IMR-90 (cell line): ENCODE measurements around the gene RSPO4. TPM values are rescaled to one million over a fixed set of nuclear protein-coding genes. Genes with fewer than 3 reads are reported as not detected.
A peak's percentile ranks its signal among the peaks of the same experiment; 100 is the strongest.

Source experiments
- ATAC-seq: fragments of 200-7000 bp; cut with Tn5 transposase; 2 replicates; pipeline ENCODE4 v1.9.1; 2020; ENCODE audit warnings: low read depth, mild to moderate bottlenecking, moderate library complexity
- BruUV-seq: library from RNA; stranded (reverse); fragments of 400-500 nt; replicated peaks from 2 replicates; lab custom pipeline; 2021; lab: Mats Ljungman, UMichigan
- CTCF ChIA-PET: fragments of 300-600 bp; formaldehyde crosslinking; extraction: SDS; loops from one replicate; lab custom pipeline; 2021; ENCODE audit warnings: antibody characterized with exemption; lab: Yijun Ruan, JAX
- POLR2A ChIA-PET: fragments of 300-600 bp; sonication (Branson Sonifier 250); formaldehyde crosslinking; loops from one replicate; lab custom pipeline; 2022; ENCODE audit warnings: antibody characterized with exemption; ENCODE audit not compliant: unreplicated experiment; lab: Charles Lee
- DNase-seq: peaks from one replicate; pipeline ENCODE4 v3.0.0; 2013
- H2AFZ ChIP-seq: replicated peaks from 2 replicates; pipeline ENCODE3; 2013; ENCODE audit warnings: low read length, mild to moderate bottlenecking; ENCODE audit not compliant: poor library complexity
- H2AK5ac ChIP-seq: 2 replicates; pipeline ENCODE4 v1.6.1; 2013; ENCODE audit warnings: low read depth, low read length, inconsistent platforms
- H2AK9ac ChIP-seq: replicated peaks from 2 replicates; pipeline ENCODE3; 2013; ENCODE audit warnings: mild to moderate bottlenecking, low read depth, low read length, moderate library complexity; ENCODE audit not compliant: poor library complexity
- H2BK120ac ChIP-seq: 2 replicates; pipeline ENCODE4 v1.6.1; 2013; ENCODE audit warnings: low read depth, low read length, inconsistent platforms
- H2BK15ac ChIP-seq: 3 replicates; pipeline ENCODE4 v1.6.1; 2013; ENCODE audit warnings: low read depth, low read length, inconsistent platforms
- H2BK20ac ChIP-seq: 2 replicates; pipeline ENCODE4 v1.6.1; 2013; ENCODE audit warnings: low read depth, mild to moderate bottlenecking, inconsistent platforms, low read length, moderate library complexity
- H2BK5ac ChIP-seq: 2 replicates; pipeline ENCODE4 v1.6.1; 2013; ENCODE audit warnings: mild to moderate bottlenecking, low read depth, low read length, inconsistent platforms; ENCODE audit not compliant: poor library complexity, severe bottlenecking
- H3K14ac ChIP-seq: replicated peaks from 2 replicates; pipeline ENCODE4 v1.6.1; 2013; ENCODE audit warnings: low read depth, low read length, inconsistent platforms
- H3K18ac ChIP-seq: 2 replicates; pipeline ENCODE4 v1.6.1; 2013; ENCODE audit warnings: low read depth, low read length, control low read depth
- H3K23ac ChIP-seq: 2 replicates; pipeline ENCODE4 v1.6.1; 2013; ENCODE audit warnings: low read depth, low read length, inconsistent platforms
- H3K27ac ChIP-seq: 2 replicates; pipeline ENCODE4 v1.5.1; 2013; ENCODE audit warnings: mild to moderate bottlenecking, control low read depth, low read length; ENCODE audit not compliant: insufficient read depth
- H3K27me3 ChIP-seq: 2 replicates; pipeline ENCODE4 v1.6.1; 2013; ENCODE audit warnings: low read length; ENCODE audit not compliant: control insufficient read depth, insufficient read depth
- H3K36me3 ChIP-seq: 2 replicates; pipeline ENCODE4 v1.6.1; 2013; ENCODE audit warnings: low read length, mixed read lengths; ENCODE audit not compliant: control insufficient read depth, insufficient read depth
- H3K4ac ChIP-seq: 2 replicates; pipeline ENCODE4 v1.6.1; 2013; ENCODE audit warnings: low read depth, low read length, inconsistent platforms
- H3K4me1 ChIP-seq: 2 replicates; pipeline ENCODE4 v1.6.1; 2013; ENCODE audit warnings: low read length, mixed read lengths; ENCODE audit not compliant: control insufficient read depth, insufficient read depth
- H3K4me2 ChIP-seq: 2 replicates; pipeline ENCODE4 v1.6.1; 2013; ENCODE audit warnings: low read depth, mild to moderate bottlenecking, control low read depth, low read length, moderate library complexity
- H3K4me3 ChIP-seq: 2 replicates; pipeline ENCODE4 v1.5.1; 2013; ENCODE audit warnings: low read depth, mild to moderate bottlenecking, control low read depth, low read length, moderate library complexity; ENCODE audit not compliant: insufficient read depth
- H3K56ac ChIP-seq: 2 replicates; pipeline ENCODE4 v1.6.1; 2013; ENCODE audit warnings: low read length, inconsistent platforms; ENCODE audit not compliant: insufficient read depth; ENCODE audit errors: extremely low read depth
- H3K79me1 ChIP-seq, 2 experiments: 2 replicates each; pipeline ENCODE4 v1.6.1; 2013; ENCODE audit warnings: low read length in 2 of 2, inconsistent platforms in 1 of 2, low read depth in 1 of 2
- H3K9ac ChIP-seq: 2 replicates; pipeline ENCODE4 v1.6.1; 2013; ENCODE audit warnings: low read depth, low read length, control low read depth
- H3K9me1 ChIP-seq: 2 replicates; pipeline ENCODE4 v1.6.1; 2013; ENCODE audit warnings: low read length, inconsistent platforms; ENCODE audit not compliant: insufficient read depth
- H3K9me3 ChIP-seq: 2 replicates; pipeline ENCODE4 v1.6.1; 2013; ENCODE audit warnings: low read length; ENCODE audit not compliant: control insufficient read depth, insufficient read depth
- H4K20me1 ChIP-seq: 2 replicates; pipeline ENCODE4 v1.6.1; 2013; ENCODE audit warnings: low read length, inconsistent platforms; ENCODE audit not compliant: insufficient read depth
- H4K5ac ChIP-seq: 2 replicates; pipeline ENCODE4 v1.6.1; 2013; ENCODE audit warnings: mild to moderate bottlenecking, low read depth, low read length, control low read depth
- H4K8ac ChIP-seq, 2 experiments: 2 replicates each; pipeline ENCODE4 v1.6.1; 2013; ENCODE audit warnings: low read depth in 2 of 2, low read length in 2 of 2, control low read depth in 1 of 2, inconsistent platforms in 1 of 2
- H4K91ac ChIP-seq: 2 replicates; pipeline ENCODE4 v1.6.1; 2013; ENCODE audit warnings: low read depth, low read length, inconsistent platforms; ENCODE audit not compliant: insufficient read depth
- BHLHE40 ChIP-seq: fragments of 150-350 bp; IDR thresholded peaks from 2 replicates; pipeline ENCODE4 v1.6.1; 2016; ENCODE audit warnings: mild to moderate bottlenecking, low read depth, low read length
- CEBPB ChIP-seq: IDR thresholded peaks from 2 replicates; pipeline ENCODE4 v1.6.1; 2012; ENCODE audit warnings: low read depth, low read length, improper control_type of control experiment
- FOS ChIP-seq: fragments of 150-350 bp; IDR thresholded peaks from 2 replicates; pipeline ENCODE4 v1.6.1; 2016; ENCODE audit warnings: low read depth, low read length
- MAFK ChIP-seq: IDR thresholded peaks from 2 replicates; pipeline ENCODE4 v1.6.1; 2012; ENCODE audit warnings: low read depth, low read length, improper control_type of control experiment
- MAZ ChIP-seq: IDR thresholded peaks from 2 replicates; pipeline ENCODE4 v1.6.1; 2012; ENCODE audit warnings: low read depth, mild to moderate bottlenecking, low read length, improper control_type of control experiment, moderate library complexity, borderline replicate concordance
- NFE2L2 ChIP-seq: fragments of 150-350 bp; IDR thresholded peaks from 2 replicates; pipeline ENCODE4 v1.6.1; 2016; ENCODE audit warnings: low read depth, mild to moderate bottlenecking, low read length
- POLR2A ChIP-seq: IDR thresholded peaks from 2 replicates; pipeline ENCODE4 v1.6.1; 2012; ENCODE audit warnings: mild to moderate bottlenecking, low read depth, low read length
- RAD21 ChIP-seq: IDR thresholded peaks from 2 replicates; pipeline ENCODE4 v1.6.1; 2012; ENCODE audit warnings: low read length, improper control_type of control experiment
- RFX5 ChIP-seq: IDR thresholded peaks from 2 replicates; pipeline ENCODE4 v1.8.0; 2012; ENCODE audit warnings: low read depth, mild to moderate bottlenecking, low read length, moderate library complexity
- SMC3 ChIP-seq: fragments of 150-350 bp; IDR thresholded peaks from 2 replicates; pipeline ENCODE4 v1.6.1; 2016; ENCODE audit warnings: low read depth, mild to moderate bottlenecking, antibody characterized with exemption, low read length, moderate library complexity
- WGBS, 2 experiments: methylation state at CpG; one replicate each; pipeline versions ENCODE4 v1.1.5 to v1.1.7; 2013; ENCODE audit warnings: missing lambda C conversion rate in 2 of 2; ENCODE audit not compliant: insufficient read length in 1 of 2; ENCODE audit errors: extremely low coverage in 2 of 2; 5-methylcytosine and 5-hydroxymethylcytosine counted together
- dilution Hi-C: fragments of 300-500 bp; cut with HindIII; formaldehyde crosslinking; loops from one replicate; pipeline ENCODE4 v1.14.3; 2018; ENCODE audit warnings: low sequenced_read_pairs; ENCODE audit not compliant: unreplicated experiment
- in situ Hi-C: fragments of 300-500 bp; cut with MboI; formaldehyde crosslinking; loops from 3 replicates; pipeline ENCODE4 v1.14.3; 2019; ENCODE audit warnings: low sequenced_read_pairs, inconsistent platforms, mixed read lengths
- intact Hi-C: fragments of 100-400 bp; cut with micrococcal nuclease; formaldehyde crosslinking; loops from 2 replicates; pipeline ENCODE4 v1.10.0; 2022
- polyA plus RNA-seq, 3 experiments: library from polyadenylated mRNA; depleted of rRNA; stranded (reverse); fragments of >200 nt; gene quantifications; 2 replicates each; pipeline ENCODE4 v1.2.3, GENCODE V29; 2012; ENCODE audit warnings: low replicate concordance in 1 of 3
- total RNA-seq: library from RNA; depleted of rRNA; stranded (reverse); fragments of >200 nt; gene quantifications from 2 replicates; pipeline ENCODE4 v1.2.3, GENCODE V29; 2012
- TF ChIP-seq, protein P1 (sequence below): fragments of 150-350 bp; IDR thresholded peaks from 2 replicates; pipeline ENCODE4 v1.6.1; 2017; ENCODE audit warnings: mild to moderate bottlenecking, antibody characterized with exemption, low read length, low read depth
- TF ChIP-seq, protein P2 (sequence below): conservative IDR thresholded peaks from 2 replicates; pipeline ENCODE4 v1.5.1; 2012; ENCODE audit warnings: mild to moderate bottlenecking, low read depth, low read length, improper control_type of control experiment

RSPO4 gene
- total and polyA plus RNA-seq, 2 of the 4 experiments (the other 2 are of a cell fraction), result not detected

DNA sequence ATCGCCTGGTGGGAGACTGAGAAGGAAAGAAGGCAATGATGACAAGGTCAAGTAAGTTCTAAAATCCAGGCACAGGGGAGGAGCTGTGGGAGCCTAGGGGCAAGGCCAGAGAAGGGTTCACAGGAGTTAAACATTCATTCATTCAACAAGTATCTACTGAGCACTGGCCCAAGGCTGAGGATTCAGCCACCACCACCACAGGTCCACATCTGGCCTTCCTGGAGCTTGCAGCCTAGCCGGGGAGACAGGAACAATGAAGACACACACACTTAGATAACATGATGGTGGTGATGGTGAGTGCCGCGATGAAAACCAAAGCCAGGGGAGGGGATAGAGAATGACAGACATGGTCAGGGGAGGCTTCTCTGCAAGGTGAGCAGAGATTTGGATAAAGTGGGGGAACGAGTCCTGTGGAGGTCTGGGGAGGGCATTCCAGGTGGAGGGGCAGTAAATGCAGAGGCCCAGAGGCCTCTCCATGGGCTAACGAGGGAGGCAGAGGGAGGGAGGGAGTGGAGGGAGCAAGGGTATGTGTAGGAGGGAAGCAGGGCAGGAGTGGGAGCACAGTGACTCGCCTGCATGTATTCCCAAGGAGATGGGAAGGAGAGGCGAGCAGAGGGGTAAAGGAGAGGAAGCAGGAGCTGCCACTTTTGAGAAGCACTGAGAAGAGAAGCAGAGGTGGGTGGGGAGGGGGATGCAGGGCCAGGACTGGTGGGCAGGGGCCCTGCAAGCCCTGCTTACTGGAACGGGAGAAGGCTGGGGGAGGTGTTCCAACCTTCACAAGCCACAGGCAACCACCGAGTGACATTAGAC lies 10.5 kb upstream of the RSPO4 start:
- POLR2A ChIA-PET, result no interaction called here
- Histone ChIP-seq H3K4ac (no peak overlapping the region), H3K23ac (no peak overlapping the region), H4K5ac (no peak overlapping the region), H2AK9ac (no peak overlapping the region), H4K20me1 (no peaks in the 10 kb centered on the region), H3K4me3 (no peak overlapping the region), H2BK120ac (no peak overlapping the region), H3K9ac (no peak overlapping the region), H2AFZ (peak overlapping the region; percentile 33), H2BK5ac (no peak overlapping the region), H2BK15ac (no peak overlapping the region), H3K79me1 (no peaks in the 10 kb centered on the region), H2AK5ac (no peak overlapping the region), H3K36me3 (no peaks in the 10 kb centered on the region), H3K56ac (no peak overlapping the region), H3K18ac (no peak overlapping the region), H4K8ac (no peak overlapping the region), H3K9me3 (no peaks in the 10 kb centered on the region), H3K27me3 (peaks cover 1% of the 10 kb centered on the region; the same call in 1 of the 2 replicates), H4K91ac (no peak overlapping the region), H3K9me1 (no peaks in the 10 kb centered on the region), H2BK20ac (no peak overlapping the region), H3K27ac (no peak overlapping the region), H3K14ac (no peak overlapping the region), H3K4me2 (no peak overlapping the region), H3K4me1 (no peaks in the 10 kb centered on the region)
- no peak for ATAC-seq
- CTCF ChIA-PET, result no interaction called here
- DNase-seq, result no peak
- no CpG with 5 or more reads among the region's 10 CpGs for WGBS, 2 experiments
- in situ Hi-C loops, result no loop called here
- intact Hi-C loops, result no loop called here
- BruUV-seq, result no TSS peak
- dilution Hi-C loops, result no loop called here
- TF ChIP-seq MAFK (no peak), MAZ (no peak), RAD21 (no peak), FOS (no peak), SMC3 (no peak), BHLHE40 (no peak), RFX5 (no peak), CEBPB (no peak), POLR2A (no peak), NFE2L2 (no peak)
- TF ChIP-seq, protein P1, sequence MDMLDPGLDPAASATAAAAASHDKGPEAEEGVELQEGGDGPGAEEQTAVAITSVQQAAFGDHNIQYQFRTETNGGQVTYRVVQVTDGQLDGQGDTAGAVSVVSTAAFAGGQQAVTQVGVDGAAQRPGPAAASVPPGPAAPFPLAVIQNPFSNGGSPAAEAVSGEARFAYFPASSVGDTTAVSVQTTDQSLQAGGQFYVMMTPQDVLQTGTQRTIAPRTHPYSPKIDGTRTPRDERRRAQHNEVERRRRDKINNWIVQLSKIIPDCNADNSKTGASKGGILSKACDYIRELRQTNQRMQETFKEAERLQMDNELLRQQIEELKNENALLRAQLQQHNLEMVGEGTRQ, result no peak
- TF ChIP-seq, protein P2, sequence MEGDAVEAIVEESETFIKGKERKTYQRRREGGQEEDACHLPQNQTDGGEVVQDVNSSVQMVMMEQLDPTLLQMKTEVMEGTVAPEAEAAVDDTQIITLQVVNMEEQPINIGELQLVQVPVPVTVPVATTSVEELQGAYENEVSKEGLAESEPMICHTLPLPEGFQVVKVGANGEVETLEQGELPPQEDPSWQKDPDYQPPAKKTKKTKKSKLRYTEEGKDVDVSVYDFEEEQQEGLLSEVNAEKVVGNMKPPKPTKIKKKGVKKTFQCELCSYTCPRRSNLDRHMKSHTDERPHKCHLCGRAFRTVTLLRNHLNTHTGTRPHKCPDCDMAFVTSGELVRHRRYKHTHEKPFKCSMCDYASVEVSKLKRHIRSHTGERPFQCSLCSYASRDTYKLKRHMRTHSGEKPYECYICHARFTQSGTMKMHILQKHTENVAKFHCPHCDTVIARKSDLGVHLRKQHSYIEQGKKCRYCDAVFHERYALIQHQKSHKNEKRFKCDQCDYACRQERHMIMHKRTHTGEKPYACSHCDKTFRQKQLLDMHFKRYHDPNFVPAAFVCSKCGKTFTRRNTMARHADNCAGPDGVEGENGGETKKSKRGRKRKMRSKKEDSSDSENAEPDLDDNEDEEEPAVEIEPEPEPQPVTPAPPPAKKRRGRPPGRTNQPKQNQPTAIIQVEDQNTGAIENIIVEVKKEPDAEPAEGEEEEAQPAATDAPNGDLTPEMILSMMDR, result no peak
